ENCODE measurements around the gene TM4SF18. TPM values are rescaled to one million over a fixed set of nuclear protein-coding genes. Genes with fewer than 3 reads are reported as not detected.

Gene TM4SF18
- total RNA-seq, 1 experiment from 2014 or later, result not detected

DNA sequence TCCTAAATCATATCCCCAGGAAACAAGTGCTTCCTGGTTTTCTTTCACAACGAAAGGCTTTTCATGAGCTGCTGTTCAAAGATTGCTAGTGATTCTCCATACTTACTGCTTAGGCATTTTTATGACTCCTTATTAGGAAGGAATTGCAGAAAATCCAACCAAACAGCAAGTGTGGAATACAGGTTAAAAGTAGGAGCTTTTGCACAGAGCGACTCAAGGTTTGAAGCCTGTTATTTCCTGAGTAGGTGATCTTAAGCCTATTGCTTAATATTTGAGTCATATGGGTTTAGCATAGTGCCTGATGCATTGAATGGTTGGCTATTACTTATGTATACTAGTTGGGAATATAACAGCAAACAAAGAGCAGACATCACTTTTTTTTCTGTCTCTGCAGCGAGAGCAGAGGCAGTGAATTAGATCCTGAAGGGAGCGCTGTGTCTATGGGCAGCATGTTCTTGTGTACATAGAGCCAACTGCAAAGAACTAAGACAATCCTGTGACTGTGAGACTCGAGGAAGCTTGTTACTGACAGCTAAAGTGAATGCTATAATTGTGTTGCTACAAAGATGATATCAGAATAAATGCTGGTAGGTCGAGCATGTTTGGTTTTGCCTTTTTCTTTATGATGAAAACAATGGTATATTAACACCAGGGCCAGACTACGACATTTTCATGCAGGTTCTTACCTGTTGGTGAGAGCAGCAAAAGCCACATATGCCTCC is 37.7 kb upstream of the TM4SF18 start:
- H3K27me3 Mint-ChIP-seq (ENCODE audit: insufficient read depth, unreplicated experiment), result no peaks in the 10 kb centered on the region
- no peaks in the 10 kb centered on the region for H3K9me3 Mint-ChIP-seq (ENCODE audit: unreplicated experiment)
- BruUV-seq (replicated peaks), result no TSS peak
- CTCF ChIA-PET, result interaction anchor here (0.6 to 4.4 kb wide), 13 partner anchors 15 to 566 kb away, joined by 3 to 30 read pairs (median 4); partner anchors contain the start of gene TM4SF4
- POLR2A ChIA-PET, result interaction anchor here (0.7 to 9.7 kb wide), 14 partner anchors 9 to 1100 kb away, joined by 3 to 217 read pairs (median 4); partner anchors contain the start of genes HLTF and TM4SF4
- peak overlapping the region; percentile 38 for H3K4me3 Mint-ChIP-seq (ENCODE audit: unreplicated experiment)
- H3K4me1 Mint-ChIP-seq (ENCODE audit: insufficient read depth, unreplicated experiment), result peaks cover 56% of the 10 kb centered on the region
- H3K27ac Mint-ChIP-seq (ENCODE audit: low read depth, unreplicated experiment), result no peak overlapping the region
- TF ChIP-seq, protein P1, sequence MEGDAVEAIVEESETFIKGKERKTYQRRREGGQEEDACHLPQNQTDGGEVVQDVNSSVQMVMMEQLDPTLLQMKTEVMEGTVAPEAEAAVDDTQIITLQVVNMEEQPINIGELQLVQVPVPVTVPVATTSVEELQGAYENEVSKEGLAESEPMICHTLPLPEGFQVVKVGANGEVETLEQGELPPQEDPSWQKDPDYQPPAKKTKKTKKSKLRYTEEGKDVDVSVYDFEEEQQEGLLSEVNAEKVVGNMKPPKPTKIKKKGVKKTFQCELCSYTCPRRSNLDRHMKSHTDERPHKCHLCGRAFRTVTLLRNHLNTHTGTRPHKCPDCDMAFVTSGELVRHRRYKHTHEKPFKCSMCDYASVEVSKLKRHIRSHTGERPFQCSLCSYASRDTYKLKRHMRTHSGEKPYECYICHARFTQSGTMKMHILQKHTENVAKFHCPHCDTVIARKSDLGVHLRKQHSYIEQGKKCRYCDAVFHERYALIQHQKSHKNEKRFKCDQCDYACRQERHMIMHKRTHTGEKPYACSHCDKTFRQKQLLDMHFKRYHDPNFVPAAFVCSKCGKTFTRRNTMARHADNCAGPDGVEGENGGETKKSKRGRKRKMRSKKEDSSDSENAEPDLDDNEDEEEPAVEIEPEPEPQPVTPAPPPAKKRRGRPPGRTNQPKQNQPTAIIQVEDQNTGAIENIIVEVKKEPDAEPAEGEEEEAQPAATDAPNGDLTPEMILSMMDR (IDR thresholded peaks at IDR 0.05; ENCODE audit: unreplicated experiment), result no peak
- H3K36me3 Mint-ChIP-seq (ENCODE audit: insufficient read depth, unreplicated experiment), result peaks cover 66% of the 10 kb centered on the region
- intact Hi-C loops (cut with micrococcal nuclease), result loop anchor here (10.0 kb wide), 1 partner anchor 204 kb away; no protein-coding TSS in a partner anchor
- DNase-seq (ENCODE audit: unreplicated experiment), result peak; percentile 74

DNA sequence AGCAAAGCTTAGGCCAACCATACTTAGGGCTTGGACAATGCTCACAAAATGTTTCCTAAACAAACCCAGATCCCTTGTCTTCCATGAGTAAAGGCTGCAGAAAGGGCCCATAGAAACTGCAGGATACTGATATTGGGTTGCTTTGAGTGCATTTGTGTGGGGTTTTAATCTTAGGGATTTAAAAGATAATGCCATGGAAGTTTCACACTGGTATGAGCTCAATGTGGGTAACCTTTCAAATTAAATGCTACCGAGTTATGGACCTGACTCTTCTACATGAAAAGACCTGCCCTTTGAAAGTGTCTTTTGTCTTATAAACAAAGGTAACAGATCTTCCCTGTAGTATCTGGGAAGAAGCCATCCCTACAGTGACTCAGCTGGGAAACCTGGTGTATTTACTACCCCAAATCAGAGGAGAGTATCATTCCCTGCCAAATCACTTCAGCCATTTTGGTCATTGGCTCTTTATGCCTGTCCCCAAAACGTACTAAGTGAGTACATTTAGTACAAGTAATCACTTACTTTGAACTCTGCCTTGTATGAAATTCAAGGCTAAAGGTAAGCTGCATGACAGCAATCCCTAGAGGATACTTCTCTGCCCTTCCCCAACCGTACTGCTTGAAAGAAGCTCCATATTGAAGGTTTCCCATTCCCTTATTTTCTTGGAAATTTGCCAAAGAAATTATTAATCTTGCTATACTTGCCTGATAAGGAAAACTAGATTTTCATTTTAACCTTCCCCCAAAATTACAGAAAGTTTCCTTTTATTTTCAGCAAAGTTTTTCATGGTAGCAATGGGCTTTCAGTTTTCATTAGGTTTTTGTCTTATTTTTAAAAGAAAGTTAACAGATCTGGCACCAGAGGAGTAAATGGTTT is 36.8 kb upstream of the TM4SF18 start:
- Mint-ChIP-seq H3K4me3 (ENCODE audit: unreplicated experiment) (no peak overlapping the region), H3K4me1 (ENCODE audit: insufficient read depth, unreplicated experiment) (peaks cover 51% of the 10 kb centered on the region), H3K36me3 (ENCODE audit: insufficient read depth, unreplicated experiment) (peaks cover 64% of the 10 kb centered on the region), H3K27me3 (ENCODE audit: insufficient read depth, unreplicated experiment) (no peaks in the 10 kb centered on the region), H3K9me3 (ENCODE audit: unreplicated experiment) (no peaks in the 10 kb centered on the region), H3K27ac (ENCODE audit: low read depth, unreplicated experiment) (no peak overlapping the region)
- CTCF ChIA-PET, result interaction anchor here (0.5 to 4.4 kb wide), 13 partner anchors 16 to 438 kb away, joined by 3 to 30 read pairs (median 4); partner anchors contain the start of gene TM4SF4
- intact Hi-C loops (cut with micrococcal nuclease), result loop anchor here (10.0 kb wide), 1 partner anchor 205 kb away; no protein-coding TSS in a partner anchor
- POLR2A ChIA-PET, result interaction anchor here (0.7 to 9.7 kb wide), 13 partner anchors 8 to 1101 kb away, joined by 3 to 217 read pairs (median 3); partner anchors contain the start of genes HLTF and TM4SF4
- BruUV-seq (replicated peaks), result no TSS peak
- TF ChIP-seq, protein P1 (IDR thresholded peaks at IDR 0.05; ENCODE audit: unreplicated experiment), result no peak
- no peak for DNase-seq (ENCODE audit: unreplicated experiment)

DNA sequence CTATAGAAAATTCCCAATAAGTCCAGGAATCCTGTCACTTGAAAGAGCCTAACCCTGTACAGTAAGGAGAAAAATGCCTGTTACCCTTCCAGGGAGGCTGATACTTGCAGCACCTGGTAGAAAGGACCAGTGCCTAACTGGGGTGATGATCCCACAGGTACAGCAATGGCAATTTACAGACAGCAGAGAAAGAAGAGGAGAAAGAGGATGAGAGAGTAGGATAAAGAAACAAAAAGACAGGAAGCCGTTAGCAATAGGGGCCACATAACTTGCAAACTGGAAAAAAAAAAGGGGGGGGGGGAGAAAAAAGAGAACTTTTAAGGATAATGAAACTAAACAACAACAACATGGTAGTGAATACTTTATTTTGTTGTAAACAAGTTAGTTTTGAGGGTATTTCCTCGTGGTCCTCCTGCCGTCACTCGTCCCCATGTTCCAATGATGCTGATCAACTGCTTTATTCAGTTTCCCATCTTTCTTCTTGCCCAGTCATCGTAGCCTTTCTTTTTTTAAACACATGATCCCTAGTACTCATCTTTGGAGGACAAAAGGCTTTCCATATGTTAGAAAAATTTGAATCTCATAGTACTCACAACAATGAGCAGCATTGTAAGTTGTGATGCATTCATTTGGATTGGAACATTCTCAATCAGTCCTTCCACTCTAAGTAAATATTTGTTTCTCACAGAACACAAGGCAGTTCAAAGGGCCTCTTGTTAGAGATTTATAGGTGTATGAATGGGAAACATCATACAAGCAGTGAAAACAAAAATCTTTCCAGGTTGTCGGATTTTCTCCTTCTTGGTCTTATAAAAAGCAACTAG is 35.5 kb upstream of the TM4SF18 start:
- no TSS peak for BruUV-seq (replicated peaks)
- ChIA-PET CTCF (no interaction called here), POLR2A (interaction anchor here (0.6 to 0.9 kb wide), 3 partner anchors 16 to 1286 kb away, joined by 3 to 4 read pairs (median 3); no protein-coding TSS in a partner anchor)
- DNase-seq (ENCODE audit: unreplicated experiment), result no peak
- TF ChIP-seq, protein P1 (IDR thresholded peaks at IDR 0.05; ENCODE audit: unreplicated experiment), result no peak
- intact Hi-C loops (cut with micrococcal nuclease), result no loop called here
- peak overlapping the region; percentile 41 for H3K27ac Mint-ChIP-seq (ENCODE audit: low read depth, unreplicated experiment)
- no peaks in the 10 kb centered on the region for H3K9me3 Mint-ChIP-seq (ENCODE audit: unreplicated experiment)
- peaks cover 58% of the 10 kb centered on the region for H3K36me3 Mint-ChIP-seq (ENCODE audit: insufficient read depth, unreplicated experiment)
- peaks cover 44% of the 10 kb centered on the region for H3K4me1 Mint-ChIP-seq (ENCODE audit: insufficient read depth, unreplicated experiment)
- H3K27me3 Mint-ChIP-seq (ENCODE audit: insufficient read depth, unreplicated experiment), result no peaks in the 10 kb centered on the region
- H3K4me3 Mint-ChIP-seq (ENCODE audit: unreplicated experiment), result no peak overlapping the region

Data from MCF 10A (cell line).